ENCODE data around the gene PDILT.
"Not testable (repeated sequence)": the region's sequence is repeated elsewhere in the genome, so short reads cannot be mapped to it uniquely, and the experiment has no call there.

Gene PDILT

GRCh38 chr16:20321671-20322070, 82.9 kb downstream of the PDILT start:
- Histone ChIP-seq H3K9me2 (replicated peaks; ENCODE audit: insufficient read depth, low read length) (no peaks in the 10 kb centered on the region), H3K4me2 (ENCODE audit: low read depth, low read length, poor library complexity, severe bottlenecking) (no peak overlapping the region), H3K36me3 (ENCODE audit: low read length) (no peaks in the 10 kb centered on the region), H3K9ac (ENCODE audit: low read length) (no peak overlapping the region), H4K20me1 (ENCODE audit: low read depth, low read length) (no peaks in the 10 kb centered on the region), H2AFZ (ENCODE audit: low read depth, low read length, severe bottlenecking) (no peak overlapping the region), H3K9me3 (ENCODE audit: insufficient read depth, low read length) (no peaks in the 10 kb centered on the region), H3K27me3 (ENCODE audit: low read length) (no peaks in the 10 kb centered on the region), H3K79me2 (ENCODE audit: insufficient read depth, low read length) (no peaks in the 10 kb centered on the region), H3F3A (ENCODE audit: insufficient read depth) (no peaks in the 10 kb centered on the region), H3K27ac (ENCODE audit: low read depth, low read length) (no peak overlapping the region), H3K4me3 (ENCODE audit: insufficient read depth, low read length, poor library complexity, severe bottlenecking) (no peak overlapping the region)
- TF ChIP-seq CTCF (IDR thresholded peaks at IDR 0.05; ENCODE audit: insufficient read depth, low read length, poor library complexity, severe bottlenecking) (no peak), EZH2phosphoT487 (conservative IDR thresholded peaks at IDR 0.05; ENCODE audit: low read length) (no peak)

GRCh38 chr16:20321051-20321450, 83.5 kb downstream of the PDILT start:
- not testable (repeated sequence) for H3K79me2 ChIP-seq (ENCODE audit: insufficient read depth, low read length); H3K27me3 ChIP-seq (ENCODE audit: low read length); H3K27ac ChIP-seq (ENCODE audit: low read depth, low read length); H3K36me3 ChIP-seq (ENCODE audit: low read length); H3K9me2 ChIP-seq (replicated peaks; ENCODE audit: insufficient read depth, low read length); H3K4me2 ChIP-seq (ENCODE audit: low read depth, low read length, poor library complexity, severe bottlenecking); H4K20me1 ChIP-seq (ENCODE audit: low read depth, low read length); H3K9me3 ChIP-seq (ENCODE audit: insufficient read depth, low read length); H2AFZ ChIP-seq (ENCODE audit: low read depth, low read length, severe bottlenecking); H3F3A ChIP-seq (ENCODE audit: insufficient read depth); H3K4me3 ChIP-seq (ENCODE audit: insufficient read depth, low read length, poor library complexity, severe bottlenecking); H3K9ac ChIP-seq (ENCODE audit: low read length)

GRCh38 chr16:20320592-20320991, 83.9 kb downstream of the PDILT start:
- Histone ChIP-seq H3F3A (ENCODE audit: insufficient read depth) (no peaks in the 10 kb centered on the region), H3K9me3 (ENCODE audit: insufficient read depth, low read length) (no peaks in the 10 kb centered on the region), H3K36me3 (ENCODE audit: low read length) (no peaks in the 10 kb centered on the region), H2AFZ (ENCODE audit: low read depth, low read length, severe bottlenecking) (no peak overlapping the region), H3K79me2 (ENCODE audit: insufficient read depth, low read length) (no peaks in the 10 kb centered on the region), H3K4me3 (ENCODE audit: insufficient read depth, low read length, poor library complexity, severe bottlenecking) (no peak overlapping the region), H3K9me2 (replicated peaks; ENCODE audit: insufficient read depth, low read length) (no peaks in the 10 kb centered on the region), H3K27me3 (ENCODE audit: low read length) (no peaks in the 10 kb centered on the region), H4K20me1 (ENCODE audit: low read depth, low read length) (no peaks in the 10 kb centered on the region), H3K4me2 (ENCODE audit: low read depth, low read length, poor library complexity, severe bottlenecking) (no peak overlapping the region), H3K9ac (ENCODE audit: low read length) (no peak overlapping the region), H3K27ac (ENCODE audit: low read depth, low read length) (no peak overlapping the region)
- TF ChIP-seq CTCF (IDR thresholded peaks at IDR 0.05; ENCODE audit: insufficient read depth, low read length, poor library complexity, severe bottlenecking): no peak
- no peak for TF ChIP-seq EZH2phosphoT487 (conservative IDR thresholded peaks at IDR 0.05; ENCODE audit: low read length)

GRCh38 chr16:20320178-20320577, 84.4 kb downstream of the PDILT start:
- Histone ChIP-seq H3K27me3 (ENCODE audit: low read length) (no peaks in the 10 kb centered on the region), H4K20me1 (ENCODE audit: low read depth, low read length) (no peaks in the 10 kb centered on the region), H2AFZ (ENCODE audit: low read depth, low read length, severe bottlenecking) (no peak overlapping the region), H3K36me3 (ENCODE audit: low read length) (no peaks in the 10 kb centered on the region), H3K27ac (ENCODE audit: low read depth, low read length) (no peak overlapping the region), H3K79me2 (ENCODE audit: insufficient read depth, low read length) (no peaks in the 10 kb centered on the region), H3K9me3 (ENCODE audit: insufficient read depth, low read length) (no peaks in the 10 kb centered on the region), H3F3A (ENCODE audit: insufficient read depth) (no peaks in the 10 kb centered on the region), H3K9me2 (replicated peaks; ENCODE audit: insufficient read depth, low read length) (no peaks in the 10 kb centered on the region), H3K9ac (ENCODE audit: low read length) (no peak overlapping the region), H3K4me3 (ENCODE audit: insufficient read depth, low read length, poor library complexity, severe bottlenecking) (no peak overlapping the region), H3K4me2 (ENCODE audit: low read depth, low read length, poor library complexity, severe bottlenecking) (no peak overlapping the region)
- TF ChIP-seq EZH2phosphoT487 (conservative IDR thresholded peaks at IDR 0.05; ENCODE audit: low read length): no peak
- TF ChIP-seq CTCF (IDR thresholded peaks at IDR 0.05; ENCODE audit: insufficient read depth, low read length, poor library complexity, severe bottlenecking): no peak

Data from SU-DHL-6 (cell line).